22Rv1 (cell line): Measurements from ENCODE around the gene PPP1R7.

Experiments used
- CTCF ChIP-seq: fragments of 450-650 bp; IDR thresholded peaks from 2 replicates; pipeline ENCODE4 v1.5.1; 2017; ENCODE audit warnings: mild to moderate bottlenecking
- ZFX ChIP-seq: fragments of 450-650 bp; IDR thresholded peaks from 2 replicates; pipeline ENCODE4 v1.6.1; 2017; ENCODE audit warnings: antibody characterized with exemption, borderline replicate concordance

- TF ChIP-seq CTCF: no peak
- TF ChIP-seq ZFX: no peak
Observed at GRCh38 chr2:241183221-241183620, 33.0 kb downstream of the PPP1R7 start.
